GM23338 (cell line): Measurements from ENCODE around the gene ROBO1. TPM values are rescaled to one million over a fixed set of nuclear protein-coding genes. Genes with fewer than 3 reads are reported as not detected.

Source experiments
- ATAC-seq: fragments of 200-7000 bp; cut with Tn5 transposase; 3 replicates; pipeline ENCODE4 v1.9.1; 2020
- DNase-seq: peaks from one replicate; pipeline ENCODE4 v3.0.0-alpha.2; 2015; ENCODE audit warnings: low spot score
- H2AFZ ChIP-seq: fragments of 200-600 bp; sonication (generic); 2 replicates; pipeline ENCODE4 v1.8.0; 2016; ENCODE audit warnings: antibody characterized with exemption, mild to moderate bottlenecking, moderate library complexity
- H3F3A ChIP-seq: fragments of 200-600 bp; sonication (generic); replicated peaks from 2 replicates; pipeline ENCODE4 v1.8.0; 2017; ENCODE audit warnings: antibody characterized with exemption, mixed run types, low read depth
- H3K27ac ChIP-seq: fragments of 200-600 bp; sonication (generic); 2 replicates; pipeline ENCODE4 v1.6.1; 2016; ENCODE audit warnings: low read depth
- H3K27me3 ChIP-seq: fragments of 200-600 bp; sonication (generic); 2 replicates; pipeline ENCODE4 v1.8.0; 2016; ENCODE audit warnings: mild to moderate bottlenecking, mixed run types, moderate library complexity; ENCODE audit not compliant: insufficient read depth
- H3K36me3 ChIP-seq: fragments of 200-600 bp; sonication (generic); 2 replicates; pipeline ENCODE4 v1.8.0; 2016; ENCODE audit warnings: mild to moderate bottlenecking; ENCODE audit not compliant: insufficient read depth
- H3K4me1 ChIP-seq: fragments of 200-600 bp; sonication (generic); 2 replicates; pipeline ENCODE4 v1.8.0; 2016; ENCODE audit warnings: mild to moderate bottlenecking, moderate library complexity; ENCODE audit not compliant: insufficient read depth
- H3K4me2 ChIP-seq: fragments of 200-600 bp; sonication (generic); 2 replicates; pipeline ENCODE4 v1.7.1; 2017; ENCODE audit warnings: mixed run types
- H3K4me3 ChIP-seq: fragments of 200-600 bp; sonication (generic); 2 replicates; pipeline ENCODE4 v1.6.1; 2016; ENCODE audit warnings: mixed run types
- H3K79me2 ChIP-seq: fragments of 200-600 bp; sonication (generic); replicated peaks from 2 replicates; pipeline ENCODE4 v1.8.0; 2017; ENCODE audit warnings: mild to moderate bottlenecking; ENCODE audit not compliant: insufficient read depth
- H3K9me2 ChIP-seq: fragments of 200-600 bp; sonication (generic); 2 replicates; pipeline ENCODE4 v1.8.0; 2017; ENCODE audit not compliant: insufficient read depth
- H4K20me1 ChIP-seq: fragments of 200-600 bp; sonication (generic); replicated peaks from 2 replicates; pipeline ENCODE4 v1.8.0; 2017; ENCODE audit warnings: mild to moderate bottlenecking; ENCODE audit not compliant: insufficient read depth
- H3K27ac Mint-ChIP-seq: 2 replicates; pipeline ENCODE4 v1.8.0; 2020; ENCODE audit warnings: inconsistent platforms, mild to moderate bottlenecking, moderate library complexity, mixed read lengths
- H3K27me3 Mint-ChIP-seq: 3 replicates; pipeline ENCODE4 v1.8.0; 2022; ENCODE audit warnings: low read depth, mild to moderate bottlenecking, moderate library complexity, mixed read lengths, inconsistent platforms; ENCODE audit not compliant: insufficient read depth, poor library complexity
- H3K36me3 Mint-ChIP-seq: 3 replicates; pipeline ENCODE4 v1.8.0; 2021; ENCODE audit warnings: low read depth, mild to moderate bottlenecking, inconsistent platforms, moderate library complexity, mixed read lengths
- H3K4me1 Mint-ChIP-seq: 3 replicates; pipeline ENCODE4 v1.8.0; 2020; ENCODE audit warnings: mild to moderate bottlenecking, inconsistent platforms, mixed read lengths
- H3K4me3 Mint-ChIP-seq: 3 replicates; pipeline ENCODE4 v1.8.0; 2021; ENCODE audit warnings: moderate library complexity, mild to moderate bottlenecking, inconsistent platforms, mixed read lengths
- H3K9me3 Mint-ChIP-seq: 3 replicates; pipeline ENCODE4 v1.8.0; 2020; ENCODE audit warnings: moderate library complexity, mild to moderate bottlenecking, inconsistent platforms, mixed read lengths
- CREB1 ChIP-seq: fragments of 250-450 bp; sonication (Bioruptor Pico); IDR thresholded peaks from 2 replicates; pipeline ENCODE4 v1.5.0; 2020; ENCODE audit warnings: low read depth, mild to moderate bottlenecking, moderate library complexity
- CTCF ChIP-seq, 2 experiments: fragments of 200-600 bp in 1 of 2; sonication (generic) in 1 of 2; conservative IDR thresholded peaks; 2 replicates each; pipeline versions ENCODE4 v1.5.1 to v1.6.1; 2016 to 2017; ENCODE audit warnings: antibody characterized with exemption in 2 of 2, low read depth in 2 of 2, mild to moderate bottlenecking in 2 of 2, moderate library complexity in 1 of 2
- ETS1 ChIP-seq: IDR thresholded peaks from 2 replicates; pipeline ENCODE4 v1.6.1; 2016; ENCODE audit warnings: antibody characterized with exemption
- EZH2 ChIP-seq: fragments of 200-600 bp; sonication (generic); IDR thresholded peaks from one replicate; pipeline ENCODE4 v1.8.0; 2017; ENCODE audit warnings: antibody characterized with exemption, mild to moderate bottlenecking, low read depth; ENCODE audit not compliant: unreplicated experiment
- EZH2phosphoT487 ChIP-seq: fragments of 200-600 bp; sonication (generic); IDR thresholded peaks from one replicate; pipeline ENCODE4 v1.8.1; 2018; ENCODE audit warnings: antibody characterized with exemption; ENCODE audit not compliant: unreplicated experiment
- JUNB ChIP-seq: IDR thresholded peaks from one replicate; pipeline ENCODE4 v1.6.1; 2016; ENCODE audit warnings: antibody characterized with exemption; ENCODE audit not compliant: unreplicated experiment
- NANOG ChIP-seq: IDR thresholded peaks from 2 replicates; pipeline ENCODE4 v1.6.1; 2016; ENCODE audit warnings: antibody characterized with exemption, borderline replicate concordance
- POLR2AphosphoS5 ChIP-seq: IDR thresholded peaks from 2 replicates; pipeline ENCODE4 v1.6.1; 2016; ENCODE audit warnings: antibody characterized with exemption, low read depth
- STAT1 ChIP-seq: IDR thresholded peaks from one replicate; pipeline ENCODE4 v1.6.1; 2016; ENCODE audit warnings: antibody characterized with exemption; ENCODE audit not compliant: unreplicated experiment
- ZNF114 ChIP-seq: fragments of 250-450 bp; sonication (Bioruptor Pico); IDR thresholded peaks from 2 replicates; pipeline ENCODE4 v1.5.0; 2020; ENCODE audit warnings: mild to moderate bottlenecking, moderate library complexity
- ZNF331 ChIP-seq: fragments of 250-450 bp; sonication (Bioruptor Pico); IDR thresholded peaks from 2 replicates; pipeline ENCODE4 v1.5.0; 2020; ENCODE audit warnings: low read depth, mild to moderate bottlenecking, moderate library complexity
- polyA plus RNA-seq: library from polyadenylated mRNA; unstranded; fragments of >200 nt; fragmentation: Nextera tagmentation; extraction: Ambion mirVana; gene quantifications from 2 replicates; pipeline ENCODE4 v1.2.1, GENCODE V29; 2016
- total RNA-seq: library from RNA; depleted of rRNA; stranded (reverse); fragments of >200 nt; shearing (Covaris generic); gene quantifications from 2 replicates; pipeline ENCODE4 v1.2.3, GENCODE V29; 2014
- TF ChIP-seq, protein P1 (sequence below): IDR thresholded peaks from one replicate; pipeline ENCODE4 v1.6.1; 2018; ENCODE audit warnings: antibody characterized with exemption; ENCODE audit not compliant: unreplicated experiment
- TF ChIP-seq, protein P2 (sequence below): fragments of 250-450 bp; sonication (Bioruptor Pico); IDR thresholded peaks from 2 replicates; pipeline ENCODE4 v1.5.0; 2020; ENCODE audit warnings: mild to moderate bottlenecking, moderate library complexity

ROBO1 gene
- total and polyA plus RNA-seq, 2 experiments from 2014 or later, result 19.2 to 78.3 TPM

DNA sequence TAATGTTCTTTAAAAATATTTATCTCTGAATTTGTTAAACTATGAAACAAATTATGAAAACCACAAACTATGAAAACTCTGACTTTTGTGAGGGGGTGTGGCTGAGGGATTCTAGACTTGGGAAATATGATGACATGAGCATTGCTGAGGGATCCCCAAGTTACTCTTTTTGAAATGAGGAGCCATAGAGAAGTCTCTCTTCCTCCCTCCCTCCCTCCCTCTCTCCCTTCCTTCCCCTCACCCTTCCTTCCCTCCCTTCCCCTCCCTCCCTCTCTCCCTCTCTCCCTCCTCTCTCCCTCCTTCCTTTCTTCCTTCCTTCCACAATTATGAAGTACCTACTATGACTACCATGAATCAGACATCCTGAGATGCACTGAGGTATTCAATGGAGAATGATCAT, 673.1 kb downstream of the ROBO1 start:
- no peak for TF ChIP-seq NANOG
- TF ChIP-seq, protein P1, sequence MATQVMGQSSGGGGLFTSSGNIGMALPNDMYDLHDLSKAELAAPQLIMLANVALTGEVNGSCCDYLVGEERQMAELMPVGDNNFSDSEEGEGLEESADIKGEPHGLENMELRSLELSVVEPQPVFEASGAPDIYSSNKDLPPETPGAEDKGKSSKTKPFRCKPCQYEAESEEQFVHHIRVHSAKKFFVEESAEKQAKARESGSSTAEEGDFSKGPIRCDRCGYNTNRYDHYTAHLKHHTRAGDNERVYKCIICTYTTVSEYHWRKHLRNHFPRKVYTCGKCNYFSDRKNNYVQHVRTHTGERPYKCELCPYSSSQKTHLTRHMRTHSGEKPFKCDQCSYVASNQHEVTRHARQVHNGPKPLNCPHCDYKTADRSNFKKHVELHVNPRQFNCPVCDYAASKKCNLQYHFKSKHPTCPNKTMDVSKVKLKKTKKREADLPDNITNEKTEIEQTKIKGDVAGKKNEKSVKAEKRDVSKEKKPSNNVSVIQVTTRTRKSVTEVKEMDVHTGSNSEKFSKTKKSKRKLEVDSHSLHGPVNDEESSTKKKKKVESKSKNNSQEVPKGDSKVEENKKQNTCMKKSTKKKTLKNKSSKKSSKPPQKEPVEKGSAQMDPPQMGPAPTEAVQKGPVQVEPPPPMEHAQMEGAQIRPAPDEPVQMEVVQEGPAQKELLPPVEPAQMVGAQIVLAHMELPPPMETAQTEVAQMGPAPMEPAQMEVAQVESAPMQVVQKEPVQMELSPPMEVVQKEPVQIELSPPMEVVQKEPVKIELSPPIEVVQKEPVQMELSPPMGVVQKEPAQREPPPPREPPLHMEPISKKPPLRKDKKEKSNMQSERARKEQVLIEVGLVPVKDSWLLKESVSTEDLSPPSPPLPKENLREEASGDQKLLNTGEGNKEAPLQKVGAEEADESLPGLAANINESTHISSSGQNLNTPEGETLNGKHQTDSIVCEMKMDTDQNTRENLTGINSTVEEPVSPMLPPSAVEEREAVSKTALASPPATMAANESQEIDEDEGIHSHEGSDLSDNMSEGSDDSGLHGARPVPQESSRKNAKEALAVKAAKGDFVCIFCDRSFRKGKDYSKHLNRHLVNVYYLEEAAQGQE, result no peak
- TF ChIP-seq CREB1 (CRISPR knock-in tag), result no peak
- no peak for TF ChIP-seq EZH2
- TF ChIP-seq EZH2phosphoT487, result no peak
- TF ChIP-seq, protein P2, sequence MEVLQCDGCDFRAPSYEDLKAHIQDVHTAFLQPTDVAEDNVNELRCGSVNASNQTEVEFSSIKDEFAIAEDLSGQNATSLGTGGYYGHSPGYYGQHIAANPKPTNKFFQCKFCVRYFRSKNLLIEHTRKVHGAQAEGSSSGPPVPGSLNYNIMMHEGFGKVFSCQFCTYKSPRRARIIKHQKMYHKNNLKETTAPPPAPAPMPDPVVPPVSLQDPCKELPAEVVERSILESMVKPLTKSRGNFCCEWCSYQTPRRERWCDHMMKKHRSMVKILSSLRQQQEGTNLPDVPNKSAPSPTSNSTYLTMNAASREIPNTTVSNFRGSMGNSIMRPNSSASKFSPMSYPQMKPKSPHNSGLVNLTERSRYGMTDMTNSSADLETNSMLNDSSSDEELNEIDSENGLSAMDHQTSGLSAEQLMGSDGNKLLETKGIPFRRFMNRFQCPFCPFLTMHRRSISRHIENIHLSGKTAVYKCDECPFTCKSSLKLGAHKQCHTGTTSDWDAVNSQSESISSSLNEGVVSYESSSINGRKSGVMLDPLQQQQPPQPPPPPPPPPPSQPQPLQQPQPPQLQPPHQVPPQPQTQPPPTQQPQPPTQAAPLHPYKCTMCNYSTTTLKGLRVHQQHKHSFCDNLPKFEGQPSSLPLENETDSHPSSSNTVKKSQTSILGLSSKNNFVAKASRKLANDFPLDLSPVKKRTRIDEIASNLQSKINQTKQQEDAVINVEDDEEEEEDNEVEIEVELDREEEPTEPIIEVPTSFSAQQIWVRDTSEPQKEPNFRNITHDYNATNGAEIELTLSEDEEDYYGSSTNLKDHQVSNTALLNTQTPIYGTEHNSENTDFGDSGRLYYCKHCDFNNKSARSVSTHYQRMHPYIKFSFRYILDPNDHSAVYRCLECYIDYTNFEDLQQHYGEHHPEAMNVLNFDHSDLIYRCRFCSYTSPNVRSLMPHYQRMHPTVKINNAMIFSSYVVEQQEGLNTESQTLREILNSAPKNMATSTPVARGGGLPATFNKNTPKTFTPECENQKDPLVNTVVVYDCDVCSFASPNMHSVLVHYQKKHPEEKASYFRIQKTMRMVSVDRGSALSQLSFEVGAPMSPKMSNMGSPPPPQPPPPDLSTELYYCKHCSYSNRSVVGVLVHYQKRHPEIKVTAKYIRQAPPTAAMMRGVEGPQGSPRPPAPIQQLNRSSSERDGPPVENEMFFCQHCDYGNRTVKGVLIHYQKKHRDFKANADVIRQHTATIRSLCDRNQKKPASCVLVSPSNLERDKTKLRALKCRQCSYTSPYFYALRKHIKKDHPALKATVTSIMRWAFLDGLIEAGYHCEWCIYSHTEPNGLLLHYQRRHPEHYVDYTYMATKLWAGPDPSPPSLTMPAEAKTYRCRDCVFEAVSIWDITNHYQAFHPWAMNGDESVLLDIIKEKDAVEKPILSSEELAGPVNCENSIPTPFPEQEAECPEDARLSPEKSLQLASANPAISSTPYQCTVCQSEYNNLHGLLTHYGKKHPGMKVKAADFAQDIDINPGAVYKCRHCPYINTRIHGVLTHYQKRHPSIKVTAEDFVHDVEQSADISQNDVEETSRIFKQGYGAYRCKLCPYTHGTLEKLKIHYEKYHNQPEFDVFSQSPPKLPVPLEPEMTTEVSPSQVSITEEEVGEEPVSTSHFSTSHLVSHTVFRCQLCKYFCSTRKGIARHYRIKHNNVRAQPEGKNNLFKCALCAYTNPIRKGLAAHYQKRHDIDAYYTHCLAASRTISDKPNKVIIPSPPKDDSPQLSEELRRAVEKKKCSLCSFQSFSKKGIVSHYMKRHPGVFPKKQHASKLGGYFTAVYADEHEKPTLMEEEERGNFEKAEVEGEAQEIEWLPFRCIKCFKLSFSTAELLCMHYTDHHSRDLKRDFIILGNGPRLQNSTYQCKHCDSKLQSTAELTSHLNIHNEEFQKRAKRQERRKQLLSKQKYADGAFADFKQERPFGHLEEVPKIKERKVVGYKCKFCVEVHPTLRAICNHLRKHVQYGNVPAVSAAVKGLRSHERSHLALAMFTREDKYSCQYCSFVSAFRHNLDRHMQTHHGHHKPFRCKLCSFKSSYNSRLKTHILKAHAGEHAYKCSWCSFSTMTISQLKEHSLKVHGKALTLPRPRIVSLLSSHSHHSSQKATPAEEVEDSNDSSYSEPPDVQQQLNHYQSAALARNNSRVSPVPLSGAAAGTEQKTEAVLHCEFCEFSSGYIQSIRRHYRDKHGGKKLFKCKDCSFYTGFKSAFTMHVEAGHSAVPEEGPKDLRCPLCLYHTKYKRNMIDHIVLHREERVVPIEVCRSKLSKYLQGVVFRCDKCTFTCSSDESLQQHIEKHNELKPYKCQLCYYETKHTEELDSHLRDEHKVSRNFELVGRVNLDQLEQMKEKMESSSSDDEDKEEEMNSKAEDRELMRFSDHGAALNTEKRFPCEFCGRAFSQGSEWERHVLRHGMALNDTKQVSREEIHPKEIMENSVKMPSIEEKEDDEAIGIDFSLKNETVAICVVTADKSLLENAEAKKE (CRISPR knock-in tag), result no peak
- TF ChIP-seq POLR2AphosphoS5, result no peak
- no peak for TF ChIP-seq STAT1
- TF ChIP-seq ETS1, result no peak
- TF ChIP-seq CTCF (conservative IDR thresholded peaks at IDR 0.05; ENCODE audit: low read depth in 2 of 2), result no peak
- TF ChIP-seq ZNF331 (CRISPR knock-in tag), result no peak
- TF ChIP-seq JUNB, result no peak
- TF ChIP-seq ZNF114 (CRISPR knock-in tag), result no peak
- H3K36me3 Mint-ChIP-seq, result no peaks in the 10 kb centered on the region
- H3K9me3 Mint-ChIP-seq, result no peaks in the 10 kb centered on the region
- no peaks in the 10 kb centered on the region for H4K20me1 ChIP-seq
- no peaks in the 10 kb centered on the region for H3K27me3 ChIP-seq
- H3K79me2 ChIP-seq, result no peaks in the 10 kb centered on the region
- H3K4me3 Mint-ChIP-seq, result no peak overlapping the region
- no peaks in the 10 kb centered on the region for H3K27me3 Mint-ChIP-seq
- H3K4me1 ChIP-seq, result peaks cover 7% of the 10 kb centered on the region; the same call in 1 of the 2 replicates
- H2AFZ ChIP-seq, result no peak overlapping the region
- no peak overlapping the region for H3K27ac ChIP-seq
- peaks cover 12% of the 10 kb centered on the region for H3K4me1 Mint-ChIP-seq
- DNase-seq, result no peak
- H3K4me2 ChIP-seq, result no peak overlapping the region
- H3K4me3 ChIP-seq, result no peak overlapping the region
- no peaks in the 10 kb centered on the region for H3K36me3 ChIP-seq
- no peaks in the 10 kb centered on the region for H3F3A ChIP-seq
- ATAC-seq, result no peak
- H3K9me2 ChIP-seq, result no peaks in the 10 kb centered on the region
- H3K27ac Mint-ChIP-seq, result no peak overlapping the region
